SK-N-SH treated with all-trans-retinoic acid at 6 μM for 48 hours (cell line): ENCODE measurements around the gene CDH4.

ENCODE experiments used
- CSRNP3 ChIP-seq: fragments of 250-450 bp; sonication (Bioruptor Pico); IDR thresholded peaks from 2 replicates; pipeline ENCODE4 v1.5.1; 2021; ENCODE audit warnings: mild to moderate bottlenecking, moderate library complexity
- ESRRG ChIP-seq: fragments of 250-450 bp; sonication (Bioruptor Pico); IDR thresholded peaks from 2 replicates; pipeline ENCODE4 v1.6.1; 2021; ENCODE audit warnings: mild to moderate bottlenecking
- GLIS3 ChIP-seq: fragments of 250-450 bp; sonication (Bioruptor Pico); IDR thresholded peaks from 2 replicates; pipeline ENCODE4 v1.5.0; 2020; ENCODE audit warnings: mild to moderate bottlenecking, moderate library complexity
- ISL1 ChIP-seq: fragments of 250-450 bp; sonication (Bioruptor Pico); IDR thresholded peaks from 2 replicates; pipeline ENCODE4 v2.1.2; 2022; ENCODE audit warnings: mild to moderate bottlenecking, moderate library complexity
- OSR1 ChIP-seq: fragments of 250-450 bp; sonication (Bioruptor Pico); IDR thresholded peaks from 2 replicates; pipeline ENCODE4 v1.8.0; 2022; ENCODE audit warnings: moderate library complexity, mild to moderate bottlenecking, inconsistent platforms
- PPARA ChIP-seq: fragments of 250-450 bp; sonication (Bioruptor Pico); IDR thresholded peaks from 2 replicates; pipeline ENCODE4 v1.5.0; 2020; ENCODE audit warnings: mild to moderate bottlenecking, borderline replicate concordance
- TOX ChIP-seq: fragments of 250-450 bp; sonication (Bioruptor Pico); IDR thresholded peaks from 2 replicates; pipeline ENCODE4 v1.8.0; 2021; ENCODE audit warnings: mild to moderate bottlenecking, moderate library complexity, borderline replicate concordance
- ZFP3 ChIP-seq: fragments of 250-450 bp; sonication (Bioruptor Pico); IDR thresholded peaks from 2 replicates; pipeline ENCODE4 v1.5.0; 2020; ENCODE audit warnings: mild to moderate bottlenecking, moderate library complexity
- ZFP30 ChIP-seq: fragments of 450-650 bp; formaldehyde crosslinking; IDR thresholded peaks from 2 replicates; pipeline ENCODE4 v1.5.0; 2022; ENCODE audit warnings: mild to moderate bottlenecking, moderate library complexity
- ZNF8 ChIP-seq: fragments of 450-650 bp; formaldehyde crosslinking; IDR thresholded peaks from 2 replicates; pipeline ENCODE4 v1.5.0; 2020; ENCODE audit warnings: mild to moderate bottlenecking, moderate library complexity
- TF ChIP-seq, protein P1 (sequence below): fragments of 250-450 bp; sonication (Bioruptor Pico); IDR thresholded peaks from 2 replicates; pipeline ENCODE4 v1.5.1; 2020; ENCODE audit warnings: low read depth, mild to moderate bottlenecking, moderate library complexity
- TF ChIP-seq, protein P2 (sequence below): fragments of 250-450 bp; sonication (Bioruptor Pico); IDR thresholded peaks from 2 replicates; pipeline ENCODE4 v1.5.0; 2020; ENCODE audit warnings: mild to moderate bottlenecking, moderate library complexity
- TF ChIP-seq, protein P3 (sequence below): fragments of 250-450 bp; sonication (Bioruptor Pico); IDR thresholded peaks from 2 replicates; pipeline ENCODE4 v1.8.0; 2020; ENCODE audit warnings: mild to moderate bottlenecking, moderate library complexity, borderline replicate concordance

DNA sequence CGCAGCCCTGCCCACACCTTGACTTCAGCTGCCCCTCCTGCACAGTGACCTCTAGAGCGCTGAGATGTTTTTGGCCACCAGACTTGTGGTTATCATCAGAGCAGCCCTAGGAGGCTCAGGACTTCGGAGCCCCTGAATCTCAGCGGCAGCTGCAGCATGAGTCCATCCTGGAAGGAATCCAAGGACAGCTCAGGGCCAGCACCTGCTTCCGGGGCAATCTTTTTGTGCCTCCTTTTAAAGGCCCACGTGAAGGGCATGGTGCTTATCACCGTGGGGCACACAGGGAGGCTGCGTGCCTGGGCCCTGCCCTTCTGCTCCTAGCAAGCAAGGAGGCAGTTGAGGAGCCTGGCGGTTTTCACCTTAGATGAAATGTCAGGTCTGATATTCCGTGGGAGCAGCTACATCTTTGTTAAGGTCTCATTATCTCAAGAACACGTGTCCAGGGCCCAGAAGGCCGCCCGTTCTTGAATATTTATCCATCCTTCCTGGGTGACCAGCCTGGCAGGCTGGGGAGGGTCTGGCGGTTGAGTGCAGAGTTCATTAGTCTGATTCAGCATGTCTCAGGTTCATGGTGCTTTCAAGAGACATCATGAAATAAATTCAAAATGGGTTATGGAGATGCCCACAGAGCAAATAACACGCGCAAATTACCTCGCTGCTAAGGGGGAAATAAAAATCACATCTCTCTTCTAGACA lies 421.2 kb downstream of the CDH4 start:
- TF ChIP-seq, protein P1, sequence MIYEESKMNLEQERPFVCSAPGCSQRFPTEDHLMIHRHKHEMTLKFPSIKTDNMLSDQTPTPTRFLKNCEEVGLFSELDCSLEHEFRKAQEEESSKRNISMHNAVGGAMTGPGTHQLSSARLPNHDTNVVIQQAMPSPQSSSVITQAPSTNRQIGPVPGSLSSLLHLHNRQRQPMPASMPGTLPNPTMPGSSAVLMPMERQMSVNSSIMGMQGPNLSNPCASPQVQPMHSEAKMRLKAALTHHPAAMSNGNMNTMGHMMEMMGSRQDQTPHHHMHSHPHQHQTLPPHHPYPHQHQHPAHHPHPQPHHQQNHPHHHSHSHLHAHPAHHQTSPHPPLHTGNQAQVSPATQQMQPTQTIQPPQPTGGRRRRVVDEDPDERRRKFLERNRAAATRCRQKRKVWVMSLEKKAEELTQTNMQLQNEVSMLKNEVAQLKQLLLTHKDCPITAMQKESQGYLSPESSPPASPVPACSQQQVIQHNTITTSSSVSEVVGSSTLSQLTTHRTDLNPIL (CRISPR knock-in tag), result no peak
- TF ChIP-seq ZFP30 (no peak), ISL1 (CRISPR knock-in tag) (no peak), GLIS3 (CRISPR knock-in tag) (no peak), OSR1 (no peak), CSRNP3 (CRISPR knock-in tag) (no peak), ZFP3 (CRISPR knock-in tag) (no peak), ZNF8 (no peak), TOX (CRISPR knock-in tag) (no peak), PPARA (CRISPR knock-in tag) (no peak), ESRRG (CRISPR knock-in tag) (no peak)
- TF ChIP-seq, protein P2, sequence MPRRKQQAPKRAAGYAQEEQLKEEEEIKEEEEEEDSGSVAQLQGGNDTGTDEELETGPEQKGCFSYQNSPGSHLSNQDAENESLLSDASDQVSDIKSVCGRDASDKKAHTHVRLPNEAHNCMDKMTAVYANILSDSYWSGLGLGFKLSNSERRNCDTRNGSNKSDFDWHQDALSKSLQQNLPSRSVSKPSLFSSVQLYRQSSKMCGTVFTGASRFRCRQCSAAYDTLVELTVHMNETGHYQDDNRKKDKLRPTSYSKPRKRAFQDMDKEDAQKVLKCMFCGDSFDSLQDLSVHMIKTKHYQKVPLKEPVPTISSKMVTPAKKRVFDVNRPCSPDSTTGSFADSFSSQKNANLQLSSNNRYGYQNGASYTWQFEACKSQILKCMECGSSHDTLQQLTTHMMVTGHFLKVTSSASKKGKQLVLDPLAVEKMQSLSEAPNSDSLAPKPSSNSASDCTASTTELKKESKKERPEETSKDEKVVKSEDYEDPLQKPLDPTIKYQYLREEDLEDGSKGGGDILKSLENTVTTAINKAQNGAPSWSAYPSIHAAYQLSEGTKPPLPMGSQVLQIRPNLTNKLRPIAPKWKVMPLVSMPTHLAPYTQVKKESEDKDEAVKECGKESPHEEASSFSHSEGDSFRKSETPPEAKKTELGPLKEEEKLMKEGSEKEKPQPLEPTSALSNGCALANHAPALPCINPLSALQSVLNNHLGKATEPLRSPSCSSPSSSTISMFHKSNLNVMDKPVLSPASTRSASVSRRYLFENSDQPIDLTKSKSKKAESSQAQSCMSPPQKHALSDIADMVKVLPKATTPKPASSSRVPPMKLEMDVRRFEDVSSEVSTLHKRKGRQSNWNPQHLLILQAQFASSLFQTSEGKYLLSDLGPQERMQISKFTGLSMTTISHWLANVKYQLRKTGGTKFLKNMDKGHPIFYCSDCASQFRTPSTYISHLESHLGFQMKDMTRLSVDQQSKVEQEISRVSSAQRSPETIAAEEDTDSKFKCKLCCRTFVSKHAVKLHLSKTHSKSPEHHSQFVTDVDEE (CRISPR knock-in tag), result no peak
- TF ChIP-seq, protein P3, sequence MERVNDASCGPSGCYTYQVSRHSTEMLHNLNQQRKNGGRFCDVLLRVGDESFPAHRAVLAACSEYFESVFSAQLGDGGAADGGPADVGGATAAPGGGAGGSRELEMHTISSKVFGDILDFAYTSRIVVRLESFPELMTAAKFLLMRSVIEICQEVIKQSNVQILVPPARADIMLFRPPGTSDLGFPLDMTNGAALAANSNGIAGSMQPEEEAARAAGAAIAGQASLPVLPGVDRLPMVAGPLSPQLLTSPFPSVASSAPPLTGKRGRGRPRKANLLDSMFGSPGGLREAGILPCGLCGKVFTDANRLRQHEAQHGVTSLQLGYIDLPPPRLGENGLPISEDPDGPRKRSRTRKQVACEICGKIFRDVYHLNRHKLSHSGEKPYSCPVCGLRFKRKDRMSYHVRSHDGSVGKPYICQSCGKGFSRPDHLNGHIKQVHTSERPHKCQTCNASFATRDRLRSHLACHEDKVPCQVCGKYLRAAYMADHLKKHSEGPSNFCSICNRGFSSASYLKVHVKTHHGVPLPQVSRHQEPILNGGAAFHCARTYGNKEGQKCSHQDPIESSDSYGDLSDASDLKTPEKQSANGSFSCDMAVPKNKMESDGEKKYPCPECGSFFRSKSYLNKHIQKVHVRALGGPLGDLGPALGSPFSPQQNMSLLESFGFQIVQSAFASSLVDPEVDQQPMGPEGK (CRISPR knock-in tag), result no peak
